ENCODE results near the gene SLC12A2. TPM values are rescaled to one million over a fixed set of nuclear protein-coding genes. Genes with fewer than 3 reads are reported as not detected.

Gene SLC12A2
- total RNA-seq, 2 experiments from 2014 or later = 13.7 to 16.4 TPM

DNA sequence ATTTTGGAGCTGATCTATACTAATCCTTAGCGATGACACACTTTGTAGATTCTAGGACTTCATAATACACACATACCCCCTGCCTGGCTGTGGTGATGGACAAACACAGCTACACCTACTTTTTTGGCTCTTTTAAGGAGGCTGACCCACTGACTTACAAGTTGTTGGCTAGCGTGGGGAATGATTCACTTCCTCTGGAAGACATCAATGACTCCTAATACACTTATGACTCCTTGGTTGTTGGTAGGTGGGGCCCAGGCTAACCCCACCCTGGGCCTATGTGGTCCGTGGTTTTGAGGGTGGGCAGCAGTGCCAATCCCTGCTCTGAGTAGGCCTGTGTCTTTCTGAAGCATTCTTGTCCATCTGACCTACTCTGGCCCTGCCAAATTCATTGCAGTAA, 144.4 kb downstream of the SLC12A2 start:
- no peaks in the 10 kb centered on the region for H3K36me3 Mint-ChIP-seq (ENCODE audit: low read depth)
- ATAC-seq (ENCODE audit: poor library complexity) (no peak), DNase-seq (no peak)
- ChIA-PET POLR2A (no interaction called here), CTCF (no interaction called here)
- no peaks in the 10 kb centered on the region for H3K27me3 Mint-ChIP-seq
- H3K27me3 ChIP-seq (ENCODE audit: control insufficient read depth in 1 of 2, insufficient read depth in 2 of 2, low read length in 2 of 2) = no peaks in the 10 kb centered on the region
- no peaks in the 10 kb centered on the region for H3K4me1 ChIP-seq (ENCODE audit: insufficient read depth, low read length)
- intact Hi-C loops (cut with DNase I, micrococcal nuclease) = no loop called here
- no peak overlapping the region for H3K27ac ChIP-seq (ENCODE audit: low read depth in 1 of 2, low read length in 2 of 2)
- no peak overlapping the region for H3K4me3 Mint-ChIP-seq
- H3K27ac Mint-ChIP-seq = no peak overlapping the region
- no peaks in the 10 kb centered on the region for H3K4me1 Mint-ChIP-seq (ENCODE audit: low read depth)
- no peaks in the 10 kb centered on the region for H3K36me3 ChIP-seq (ENCODE audit: insufficient read depth, low read length)
- H3K9me3 ChIP-seq (ENCODE audit: control insufficient read depth in 1 of 2, insufficient read depth in 1 of 2, low read length in 2 of 2) = no peaks in the 10 kb centered on the region
- H3K4me3 ChIP-seq (ENCODE audit: low read length) = no peak overlapping the region
- TF ChIP-seq, protein P1, sequence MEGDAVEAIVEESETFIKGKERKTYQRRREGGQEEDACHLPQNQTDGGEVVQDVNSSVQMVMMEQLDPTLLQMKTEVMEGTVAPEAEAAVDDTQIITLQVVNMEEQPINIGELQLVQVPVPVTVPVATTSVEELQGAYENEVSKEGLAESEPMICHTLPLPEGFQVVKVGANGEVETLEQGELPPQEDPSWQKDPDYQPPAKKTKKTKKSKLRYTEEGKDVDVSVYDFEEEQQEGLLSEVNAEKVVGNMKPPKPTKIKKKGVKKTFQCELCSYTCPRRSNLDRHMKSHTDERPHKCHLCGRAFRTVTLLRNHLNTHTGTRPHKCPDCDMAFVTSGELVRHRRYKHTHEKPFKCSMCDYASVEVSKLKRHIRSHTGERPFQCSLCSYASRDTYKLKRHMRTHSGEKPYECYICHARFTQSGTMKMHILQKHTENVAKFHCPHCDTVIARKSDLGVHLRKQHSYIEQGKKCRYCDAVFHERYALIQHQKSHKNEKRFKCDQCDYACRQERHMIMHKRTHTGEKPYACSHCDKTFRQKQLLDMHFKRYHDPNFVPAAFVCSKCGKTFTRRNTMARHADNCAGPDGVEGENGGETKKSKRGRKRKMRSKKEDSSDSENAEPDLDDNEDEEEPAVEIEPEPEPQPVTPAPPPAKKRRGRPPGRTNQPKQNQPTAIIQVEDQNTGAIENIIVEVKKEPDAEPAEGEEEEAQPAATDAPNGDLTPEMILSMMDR (IDR thresholded peaks at IDR 0.05) = no peak
- H3K9me3 Mint-ChIP-seq = peaks cover 2% of the 10 kb centered on the region

DNA sequence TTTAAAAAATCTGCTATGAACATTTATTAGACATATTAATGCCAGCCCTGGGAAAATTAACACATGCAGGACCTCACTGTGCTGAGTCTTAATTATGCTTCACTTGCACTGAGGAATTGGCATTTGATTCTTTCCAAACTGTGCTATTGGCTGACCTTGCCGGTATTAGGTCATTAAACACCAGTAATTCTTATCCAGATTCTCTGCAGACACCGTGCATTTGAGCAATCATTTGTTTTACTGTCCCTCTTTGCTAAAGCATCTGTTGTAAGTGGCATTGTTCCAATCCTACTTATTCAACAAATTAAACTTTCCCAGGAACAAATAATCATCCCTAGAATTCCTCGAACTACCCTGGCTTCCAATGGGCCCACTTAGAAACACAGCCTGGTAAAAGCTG, 145.0 kb downstream of the SLC12A2 start:
- Mint-ChIP-seq H3K36me3 (ENCODE audit: low read depth) (no peaks in the 10 kb centered on the region), H3K27me3 (peaks cover under 1% of the 10 kb centered on the region), H3K4me1 (ENCODE audit: low read depth) (no peaks in the 10 kb centered on the region), H3K9me3 (peaks cover 2% of the 10 kb centered on the region), H3K27ac (no peak overlapping the region), H3K4me3 (no peak overlapping the region)
- no peak for DNase-seq
- Histone ChIP-seq H3K27me3 (ENCODE audit: control insufficient read depth in 1 of 2, insufficient read depth in 2 of 2, low read length in 2 of 2) (no peaks in the 10 kb centered on the region), H3K4me1 (ENCODE audit: insufficient read depth, low read length) (no peaks in the 10 kb centered on the region), H3K27ac (ENCODE audit: low read depth in 1 of 2, low read length in 2 of 2) (no peak overlapping the region), H3K36me3 (ENCODE audit: insufficient read depth, low read length) (no peaks in the 10 kb centered on the region), H3K9me3 (ENCODE audit: control insufficient read depth in 1 of 2, insufficient read depth in 1 of 2, low read length in 2 of 2) (no peaks in the 10 kb centered on the region), H3K4me3 (ENCODE audit: low read length) (no peak overlapping the region)
- CTCF ChIA-PET = no interaction called here
- intact Hi-C loops (cut with DNase I, micrococcal nuclease) = no loop called here
- TF ChIP-seq, protein P1 (IDR thresholded peaks at IDR 0.05) = no peak
- POLR2A ChIA-PET = no interaction called here
- no peak for ATAC-seq (ENCODE audit: poor library complexity)

DNA sequence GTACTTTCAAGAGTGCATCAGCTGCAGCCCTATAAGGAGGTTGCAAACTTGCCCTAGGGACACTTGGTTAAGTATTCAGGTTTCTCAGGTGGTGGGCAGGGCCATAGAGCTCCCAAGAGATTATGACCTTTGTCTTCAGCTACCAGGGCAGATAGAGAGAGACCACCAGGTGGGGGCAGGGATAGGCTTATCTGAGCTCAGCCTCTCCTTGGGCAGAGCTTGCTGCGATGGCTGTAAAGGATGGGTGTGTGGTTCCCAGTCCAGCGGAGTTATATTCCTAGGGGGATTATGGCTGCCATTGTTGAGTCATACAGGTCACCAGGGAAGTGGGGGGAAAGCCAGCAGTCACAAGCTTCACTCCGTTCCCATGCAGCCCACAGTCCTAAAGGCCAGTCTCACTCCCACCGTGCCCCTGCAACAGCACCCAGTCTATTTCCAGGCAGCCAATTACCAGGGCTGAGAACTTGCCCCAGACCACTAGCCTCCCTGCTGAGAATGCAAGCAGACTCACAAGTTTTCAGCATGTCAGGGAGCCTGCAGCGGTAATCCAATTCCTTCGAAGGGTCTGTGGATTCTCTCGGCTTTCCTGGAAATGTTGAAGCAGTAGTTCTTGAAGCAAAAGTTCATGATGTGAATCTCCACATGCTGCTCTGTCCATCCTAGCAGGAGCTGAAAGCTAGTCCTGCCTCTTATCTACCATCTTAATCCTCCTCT, 151.5 kb downstream of the SLC12A2 start:
- no peak overlapping the region for H3K4me3 ChIP-seq (ENCODE audit: low read length)
- Mint-ChIP-seq H3K27ac (no peak overlapping the region), H3K4me1 (ENCODE audit: low read depth) (no peaks in the 10 kb centered on the region), H3K36me3 (ENCODE audit: low read depth) (no peaks in the 10 kb centered on the region), H3K9me3 (peaks cover 2% of the 10 kb centered on the region), H3K4me3 (no peak overlapping the region), H3K27me3 (peaks cover 28% of the 10 kb centered on the region)
- ATAC-seq (ENCODE audit: poor library complexity) (no peak), DNase-seq (no peak)
- TF ChIP-seq, protein P1 (IDR thresholded peaks at IDR 0.05) = no peak
- H3K4me1 ChIP-seq (ENCODE audit: insufficient read depth, low read length) = no peaks in the 10 kb centered on the region
- POLR2A ChIA-PET = no interaction called here
- H3K36me3 ChIP-seq (ENCODE audit: insufficient read depth, low read length) = no peaks in the 10 kb centered on the region
- intact Hi-C loops (cut with DNase I, micrococcal nuclease) = no loop called here
- H3K27ac ChIP-seq (ENCODE audit: low read depth in 1 of 2, low read length in 2 of 2) = no peak overlapping the region
- no peaks in the 10 kb centered on the region for H3K9me3 ChIP-seq (ENCODE audit: control insufficient read depth in 1 of 2, insufficient read depth in 1 of 2, low read length in 2 of 2)
- H3K27me3 ChIP-seq (ENCODE audit: control insufficient read depth in 1 of 2, insufficient read depth in 2 of 2, low read length in 2 of 2) = peaks cover 0 to 4% of the 10 kb centered on the region in 2 experiments
- CTCF ChIA-PET = no interaction called here

Data from CD4-positive, alpha-beta T cell (primary cell).